A673 (cell line): Measurements from ENCODE around the gene RASSF3.

Source experiments
- EZH2 ChIP-seq: fragments of 200-600 bp; sonication (generic); IDR thresholded peaks from 2 replicates; pipeline ENCODE4 v1.6.1; 2017; ENCODE audit warnings: borderline replicate concordance, low read depth, mild to moderate bottlenecking, mixed read lengths, antibody characterized with exemption, low read length; ENCODE audit not compliant: poor library complexity, severe bottlenecking
- TF ChIP-seq, protein P1 (sequence below): fragments of 300-800, 200-600 bp; sonication (generic); conservative IDR thresholded peaks from 2 replicates; pipeline ENCODE4 v1.5.1; 2017; ENCODE audit warnings: low read depth, mild to moderate bottlenecking, antibody characterized with exemption, low read length, moderate library complexity, mixed read lengths

DNA sequence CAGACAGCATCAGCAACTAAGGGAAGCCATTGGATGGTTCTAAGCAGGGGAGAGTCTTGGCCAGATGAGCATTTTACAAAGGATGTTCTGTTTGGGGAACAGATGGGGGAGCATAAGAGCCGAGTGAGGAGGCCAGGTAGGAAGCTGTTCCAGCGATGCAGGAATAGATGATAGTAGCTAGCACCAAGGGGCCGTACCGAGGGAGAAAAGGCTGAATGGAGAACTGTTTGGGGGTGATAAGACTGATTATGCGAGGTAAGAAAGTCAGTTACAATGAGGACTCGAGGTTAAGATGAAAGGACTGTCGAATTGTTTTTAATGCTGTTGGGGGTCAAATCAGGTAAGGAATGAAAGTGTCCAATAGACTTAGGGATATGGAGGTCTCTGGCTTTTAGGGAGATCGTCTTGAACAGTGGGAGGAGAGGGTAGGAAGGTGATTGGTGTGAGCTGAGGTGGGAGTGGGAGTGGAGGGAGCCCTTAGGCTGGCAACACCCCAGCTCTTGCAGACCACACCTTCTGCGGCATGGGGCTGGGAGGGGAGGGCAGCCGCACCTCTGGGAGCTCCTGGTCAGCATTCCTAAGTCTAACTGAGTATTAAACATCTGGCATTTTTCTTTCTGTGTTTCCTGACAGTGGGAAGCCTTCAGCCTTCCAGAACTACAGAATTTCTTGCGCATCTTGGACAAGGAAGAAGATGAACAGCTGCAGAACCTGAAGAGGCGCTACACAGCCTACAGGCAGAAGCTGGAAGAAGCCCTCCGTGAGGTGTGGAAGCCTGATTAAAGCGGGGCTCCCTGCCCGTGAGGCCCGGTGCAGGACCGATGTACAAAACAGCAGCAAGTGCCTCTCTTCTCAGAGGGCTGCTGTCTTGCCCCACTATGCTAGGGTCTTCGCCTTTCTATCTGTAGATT, 84.1 kb downstream of the RASSF3 start:
- TF ChIP-seq, protein P1, sequence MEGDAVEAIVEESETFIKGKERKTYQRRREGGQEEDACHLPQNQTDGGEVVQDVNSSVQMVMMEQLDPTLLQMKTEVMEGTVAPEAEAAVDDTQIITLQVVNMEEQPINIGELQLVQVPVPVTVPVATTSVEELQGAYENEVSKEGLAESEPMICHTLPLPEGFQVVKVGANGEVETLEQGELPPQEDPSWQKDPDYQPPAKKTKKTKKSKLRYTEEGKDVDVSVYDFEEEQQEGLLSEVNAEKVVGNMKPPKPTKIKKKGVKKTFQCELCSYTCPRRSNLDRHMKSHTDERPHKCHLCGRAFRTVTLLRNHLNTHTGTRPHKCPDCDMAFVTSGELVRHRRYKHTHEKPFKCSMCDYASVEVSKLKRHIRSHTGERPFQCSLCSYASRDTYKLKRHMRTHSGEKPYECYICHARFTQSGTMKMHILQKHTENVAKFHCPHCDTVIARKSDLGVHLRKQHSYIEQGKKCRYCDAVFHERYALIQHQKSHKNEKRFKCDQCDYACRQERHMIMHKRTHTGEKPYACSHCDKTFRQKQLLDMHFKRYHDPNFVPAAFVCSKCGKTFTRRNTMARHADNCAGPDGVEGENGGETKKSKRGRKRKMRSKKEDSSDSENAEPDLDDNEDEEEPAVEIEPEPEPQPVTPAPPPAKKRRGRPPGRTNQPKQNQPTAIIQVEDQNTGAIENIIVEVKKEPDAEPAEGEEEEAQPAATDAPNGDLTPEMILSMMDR = no peak
- TF ChIP-seq EZH2 = no peak
